Hematopoietic multipotent progenitor cell treated with erythropoietin and hydrocortisone succinate and interleukin-3 and kit ligand, for 4 days (in vitro differentiated cells): ENCODE measurements around the gene KMT2C.

Source experiments
- DNase-seq: peaks from one replicate; pipeline ENCODE4 v3.0.0-alpha.2; 2015

KMT2C gene

GRCh38 chr7:152133804-152134203 is 302.0 kb downstream of the KMT2C start:
- no peak for DNase-seq

GRCh38 chr7:152132812-152133211 is 303.0 kb downstream of the KMT2C start:
- DNase-seq: no peak

- DNase-seq: no peak
Observed at GRCh38 chr7:152131981-152132494, 303.8 kb downstream of the KMT2C start.

GRCh38 chr7:152130658-152131590 is 304.9 kb downstream of the KMT2C start:
- no peak for DNase-seq

GRCh38 chr7:152129682-152130081 is 306.1 kb downstream of the KMT2C start:
- no peak for DNase-seq

GRCh38 chr7:152128741-152129461 is 306.9 kb downstream of the KMT2C start:
- DNase-seq: no peak

GRCh38 chr7:152128252-152128651 is 307.6 kb downstream of the KMT2C start:
- DNase-seq: no peak

- no peak for DNase-seq
Observed at GRCh38 chr7:152127229-152127628, 308.6 kb downstream of the KMT2C start.

- DNase-seq: no peak
Observed at GRCh38 chr7:152126741-152127140, 309.1 kb downstream of the KMT2C start.

GRCh38 chr7:152122540-152122939 is 313.3 kb downstream of the KMT2C start:
- no peak for DNase-seq

- no peak for DNase-seq
Observed at GRCh38 chr7:152121432-152121831, 314.4 kb downstream of the KMT2C start.

- no peak for DNase-seq
Observed at GRCh38 chr7:152120776-152121175, 315.0 kb downstream of the KMT2C start.

GRCh38 chr7:152120210-152120609 is 315.6 kb downstream of the KMT2C start:
- DNase-seq: no peak

GRCh38 chr7:152117356-152117755 is 318.4 kb downstream of the KMT2C start:
- no peak for DNase-seq

GRCh38 chr7:152115021-152115718 is 320.6 kb downstream of the KMT2C start:
- no peak for DNase-seq

- no peak for DNase-seq
Observed at GRCh38 chr7:152112829-152113228, 323.0 kb downstream of the KMT2C start.

- DNase-seq: no peak
Observed at GRCh38 chr7:152108359-152108758, 327.4 kb downstream of the KMT2C start.

- DNase-seq: no peak
Observed at GRCh38 chr7:152107945-152108344, 327.9 kb downstream of the KMT2C start.

GRCh38 chr7:152106990-152107389 is 328.8 kb downstream of the KMT2C start:
- no peak for DNase-seq

- no peak for DNase-seq
Observed at GRCh38 chr7:152105205-152105604, 330.6 kb downstream of the KMT2C start.

- no peak for DNase-seq
Observed at GRCh38 chr7:152103691-152104090, 332.1 kb downstream of the KMT2C start.

GRCh38 chr7:152103066-152103465 is 332.7 kb downstream of the KMT2C start:
- no peak for DNase-seq

GRCh38 chr7:152097330-152097729 is 338.5 kb downstream of the KMT2C start:
- DNase-seq: no peak
